Measurements from ENCODE around the gene PIGS. TPM values are rescaled to one million over a fixed set of nuclear protein-coding genes. Genes with fewer than 3 reads are reported as not detected.

Gene PIGS
- polyA plus RNA-seq, 1 experiment, result 51.8 TPM

DNA sequence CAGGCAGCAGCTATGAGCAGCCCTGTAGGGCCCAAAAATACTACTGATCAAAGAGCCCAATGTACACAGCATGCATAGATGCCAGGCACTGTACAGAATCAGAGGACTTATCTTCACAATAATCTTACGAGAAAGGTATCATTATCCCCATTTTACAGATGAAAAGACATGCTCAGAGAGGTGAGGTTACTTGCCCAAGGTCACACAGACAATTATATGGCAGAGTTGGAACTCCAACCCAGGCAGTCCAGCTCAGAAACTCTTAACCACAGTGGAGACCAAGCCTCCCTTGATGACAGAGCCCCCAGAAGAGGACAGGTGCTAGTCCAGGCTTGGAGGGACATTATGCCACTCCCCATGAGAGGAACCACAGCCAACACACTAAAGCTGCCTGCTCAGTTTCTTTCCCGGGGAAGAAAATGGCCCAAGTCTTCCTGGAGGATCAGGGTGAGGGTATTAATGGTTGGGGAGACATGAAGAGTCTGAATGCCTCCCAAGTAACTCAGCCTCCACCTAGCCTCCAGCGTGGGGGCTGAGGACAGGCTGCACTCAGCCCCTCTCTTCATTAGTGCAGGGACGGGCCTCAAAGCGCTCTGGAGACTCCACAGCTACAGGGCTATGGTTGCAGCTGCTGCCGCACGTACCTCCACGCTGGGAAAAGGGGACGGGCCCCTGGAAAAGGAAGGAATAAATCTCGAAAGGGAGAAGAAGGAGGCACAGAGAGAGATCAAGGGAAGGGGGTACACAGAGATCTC, 19.7 kb downstream of the PIGS start:
- TF ChIP-seq, protein P1, sequence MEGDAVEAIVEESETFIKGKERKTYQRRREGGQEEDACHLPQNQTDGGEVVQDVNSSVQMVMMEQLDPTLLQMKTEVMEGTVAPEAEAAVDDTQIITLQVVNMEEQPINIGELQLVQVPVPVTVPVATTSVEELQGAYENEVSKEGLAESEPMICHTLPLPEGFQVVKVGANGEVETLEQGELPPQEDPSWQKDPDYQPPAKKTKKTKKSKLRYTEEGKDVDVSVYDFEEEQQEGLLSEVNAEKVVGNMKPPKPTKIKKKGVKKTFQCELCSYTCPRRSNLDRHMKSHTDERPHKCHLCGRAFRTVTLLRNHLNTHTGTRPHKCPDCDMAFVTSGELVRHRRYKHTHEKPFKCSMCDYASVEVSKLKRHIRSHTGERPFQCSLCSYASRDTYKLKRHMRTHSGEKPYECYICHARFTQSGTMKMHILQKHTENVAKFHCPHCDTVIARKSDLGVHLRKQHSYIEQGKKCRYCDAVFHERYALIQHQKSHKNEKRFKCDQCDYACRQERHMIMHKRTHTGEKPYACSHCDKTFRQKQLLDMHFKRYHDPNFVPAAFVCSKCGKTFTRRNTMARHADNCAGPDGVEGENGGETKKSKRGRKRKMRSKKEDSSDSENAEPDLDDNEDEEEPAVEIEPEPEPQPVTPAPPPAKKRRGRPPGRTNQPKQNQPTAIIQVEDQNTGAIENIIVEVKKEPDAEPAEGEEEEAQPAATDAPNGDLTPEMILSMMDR (IDR thresholded peaks at IDR 0.05; ENCODE audit: low read depth, low read length), result no peak
- DNase-seq (ENCODE audit: low read depth, low spot score), result no peak
- POLR2A ChIA-PET, result interaction anchor here (1.6 kb wide), 1 partner anchor 20 kb away, joined by 3 read pairs; the partner anchor contains the start of gene PIGS
- no peak overlapping the region for H3K27ac ChIP-seq (ENCODE audit: low read depth, low read length)
- no peaks in the 10 kb centered on the region for H3K9me3 ChIP-seq (ENCODE audit: control insufficient read depth, insufficient read depth, low read length)
- no peaks in the 10 kb centered on the region for H3K27me3 ChIP-seq (ENCODE audit: control insufficient read depth, insufficient read depth, low read length)
- CTCF ChIA-PET, result interaction anchor here (1.6 to 2.1 kb wide), 2 partner anchors 11 to 57 kb away, joined by 10 to 11 read pairs; no protein-coding TSS in a partner anchor
- H3K4me3 ChIP-seq (ENCODE audit: low read depth, low read length), result peak overlapping the region; percentile 74

DNA sequence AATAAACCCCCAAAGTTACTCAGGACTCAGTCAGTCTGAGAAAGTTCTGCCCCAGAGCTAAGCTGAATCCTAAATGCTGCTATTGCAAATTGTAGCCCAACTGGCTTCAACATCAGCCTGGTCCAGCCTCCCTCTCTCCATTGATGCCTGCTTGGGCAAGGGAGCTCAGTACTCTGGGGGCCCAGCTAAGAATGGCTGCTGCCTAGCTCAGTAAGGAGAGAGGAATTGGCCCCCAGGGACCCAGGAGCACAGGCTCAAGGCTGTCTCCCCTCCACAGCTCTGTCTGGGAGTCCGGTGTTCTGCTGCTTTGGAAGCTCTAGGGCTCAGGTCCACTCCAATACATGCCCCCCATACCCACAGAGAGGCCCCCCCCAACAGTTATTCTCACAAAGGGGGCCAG, 20.5 kb downstream of the PIGS start:
- Histone ChIP-seq H3K27ac (ENCODE audit: low read depth, low read length) (no peak overlapping the region), H3K27me3 (ENCODE audit: control insufficient read depth, insufficient read depth, low read length) (no peaks in the 10 kb centered on the region), H3K4me3 (ENCODE audit: low read depth, low read length) (no peak overlapping the region), H3K9me3 (ENCODE audit: control insufficient read depth, insufficient read depth, low read length) (no peaks in the 10 kb centered on the region)
- DNase-seq (ENCODE audit: low read depth, low spot score), result no peak
- TF ChIP-seq, protein P1 (IDR thresholded peaks at IDR 0.05; ENCODE audit: low read depth, low read length), result no peak
- POLR2A ChIA-PET, result interaction anchor here (1.6 kb wide), 1 partner anchor 21 kb away, joined by 3 read pairs; the partner anchor contains the start of gene PIGS
- CTCF ChIA-PET, result interaction anchor here (1.6 to 2.1 kb wide), 2 partner anchors 10 to 56 kb away, joined by 10 to 11 read pairs; no protein-coding TSS in a partner anchor

DNA sequence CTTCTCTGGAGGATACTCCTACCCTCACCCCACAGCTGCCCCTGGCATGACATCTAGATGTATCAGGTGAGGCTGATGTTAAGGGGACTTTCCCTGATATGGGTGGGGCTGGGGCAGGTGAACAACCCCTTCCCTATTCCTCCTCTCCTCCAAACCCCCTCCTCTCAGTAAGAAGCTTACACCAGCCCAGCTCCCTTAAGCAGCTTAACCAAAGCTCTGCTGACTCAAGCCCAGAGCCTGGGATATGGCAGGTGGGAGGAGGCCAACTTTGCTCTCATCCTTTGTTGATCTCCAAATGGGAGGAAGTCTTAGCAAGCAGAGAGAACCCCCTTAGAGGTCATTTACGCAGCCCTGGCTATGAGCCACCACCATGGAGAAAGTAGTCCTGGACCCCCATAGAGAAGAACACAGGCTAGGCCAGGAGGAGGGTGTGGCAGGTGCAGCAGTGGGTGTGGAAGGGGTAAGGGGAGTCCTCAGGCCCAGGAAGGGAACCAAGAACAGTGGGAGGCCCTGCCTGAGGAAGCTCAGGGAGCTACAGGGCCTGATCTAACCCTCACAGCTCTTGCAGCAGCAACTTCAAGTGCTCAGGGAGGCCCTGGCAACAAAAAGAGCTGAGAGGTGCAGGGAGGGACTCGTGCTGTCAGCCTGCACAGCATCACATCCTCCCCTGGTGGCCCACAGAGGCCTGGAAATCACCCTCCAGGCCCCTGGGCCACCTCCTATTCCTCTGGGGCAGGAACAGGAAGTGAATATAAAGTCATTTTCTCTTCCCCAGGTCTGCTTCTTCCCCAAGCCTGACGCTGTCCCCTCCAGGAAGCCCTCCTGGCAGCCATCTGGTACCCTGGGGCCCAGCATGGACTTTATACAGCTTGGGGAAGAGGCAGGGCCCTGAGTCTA, 21.8 kb downstream of the PIGS start:
- Histone ChIP-seq H3K27me3 (ENCODE audit: control insufficient read depth, insufficient read depth, low read length) (no peaks in the 10 kb centered on the region), H3K27ac (ENCODE audit: low read depth, low read length) (no peak overlapping the region), H3K4me3 (ENCODE audit: low read depth, low read length) (no peak overlapping the region), H3K9me3 (ENCODE audit: control insufficient read depth, insufficient read depth, low read length) (no peaks in the 10 kb centered on the region)
- CTCF ChIA-PET, result interaction anchor here (0.5 to 2.8 kb wide), 5 partner anchors 9 to 515 kb away, joined by 3 to 11 read pairs (median 9); no protein-coding TSS in a partner anchor
- no peak for DNase-seq (ENCODE audit: low read depth, low spot score)
- TF ChIP-seq, protein P1 (IDR thresholded peaks at IDR 0.05; ENCODE audit: low read depth, low read length), result no peak
- POLR2A ChIA-PET, result no interaction called here

DNA sequence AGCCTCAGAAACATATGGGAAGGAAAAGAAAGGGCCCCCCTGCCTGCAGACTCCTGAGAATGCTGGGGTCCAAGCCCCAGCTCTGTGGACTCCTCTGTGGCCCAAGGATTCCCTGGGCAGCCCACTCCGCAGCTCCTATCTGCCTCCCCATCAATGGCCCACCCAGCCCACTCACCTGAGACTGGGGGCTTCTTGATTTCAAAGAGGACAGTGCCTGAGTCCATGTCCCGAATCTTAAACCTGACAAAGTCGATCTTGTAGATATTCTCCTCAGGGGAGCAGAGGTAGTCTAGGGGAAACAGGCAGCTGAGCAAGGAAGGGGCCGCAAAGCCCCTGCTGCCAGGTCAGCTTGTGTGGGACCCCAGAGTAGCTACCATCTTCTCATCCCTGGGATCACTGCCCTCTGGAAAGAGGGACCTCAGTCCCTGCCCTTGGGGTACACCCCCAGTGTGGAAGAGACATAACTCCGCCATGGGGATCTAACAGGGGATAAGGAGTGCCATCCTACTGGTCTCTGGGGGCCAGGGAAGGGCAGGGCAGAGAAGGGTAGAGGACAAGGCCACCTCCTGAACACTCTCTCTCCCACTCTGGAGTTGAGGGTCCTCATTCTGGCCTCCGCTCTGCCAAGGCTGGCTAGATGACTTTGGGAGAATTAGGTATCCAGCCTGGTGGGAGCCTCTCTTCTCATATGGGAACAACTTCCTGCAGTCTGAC, 22.8 kb downstream of the PIGS start:
- no peak for DNase-seq (ENCODE audit: low read depth, low spot score)
- Histone ChIP-seq H3K27me3 (ENCODE audit: control insufficient read depth, insufficient read depth, low read length) (no peaks in the 10 kb centered on the region), H3K4me3 (ENCODE audit: low read depth, low read length) (no peak overlapping the region), H3K27ac (ENCODE audit: low read depth, low read length) (no peak overlapping the region), H3K9me3 (ENCODE audit: control insufficient read depth, insufficient read depth, low read length) (no peaks in the 10 kb centered on the region)
- CTCF ChIA-PET, result interaction anchor here (0.6 to 2.8 kb wide), 7 partner anchors 8 to 212 kb away, joined by 3 to 15 read pairs (median 4); no protein-coding TSS in a partner anchor
- TF ChIP-seq, protein P1 (IDR thresholded peaks at IDR 0.05; ENCODE audit: low read depth, low read length), result no peak
- POLR2A ChIA-PET, result no interaction called here

All from AG04450 (cell line).